Brain microvascular endothelial cell (primary cell): ENCODE measurements around the gene AGMAT.
"Not testable (repeated sequence)": the region's sequence is repeated elsewhere in the genome, so short reads cannot be mapped to it uniquely, and the experiment has no call there.

ENCODE experiments used
- DNase-seq: peaks from one replicate; pipeline ENCODE4 v3.0.0-alpha.2; 2020
- H3K27ac ChIP-seq: fragments of 250-450 bp; sonication (Bioruptor Pico); 2 replicates; pipeline ENCODE4 v1.5.1; 2020; ENCODE audit warnings: mild to moderate bottlenecking, moderate library complexity
- H3K27me3 ChIP-seq: fragments of 250-450 bp; sonication (Bioruptor Pico); replicated peaks from 2 replicates; pipeline ENCODE4 v1.5.1; 2020; ENCODE audit warnings: mild to moderate bottlenecking
- H3K36me3 ChIP-seq: fragments of 250-450 bp; sonication (Bioruptor Pico); replicated peaks from 2 replicates; pipeline ENCODE4 v1.5.1; 2020; ENCODE audit warnings: mild to moderate bottlenecking
- H3K4me3 ChIP-seq: 2 replicates; pipeline ENCODE4 v1.5.1; 2011; ENCODE audit warnings: low read depth, mild to moderate bottlenecking, control low read depth, low read length, moderate library complexity
- in situ Hi-C: cut with HindIII; loops from 2 replicates; pipeline ENCODE4 v1.10.0; 2017; ENCODE audit warnings: low sequenced_read_pairs, low pct_ligation_motif_present
- TF ChIP-seq, protein P1 (sequence below): IDR thresholded peaks from 2 replicates; pipeline ENCODE4 v1.5.1; 2011; ENCODE audit warnings: low read depth, mild to moderate bottlenecking, moderate library complexity, low read length, control low read depth, inconsistent platforms; ENCODE audit errors: missing control alignments

Gene AGMAT

DNA sequence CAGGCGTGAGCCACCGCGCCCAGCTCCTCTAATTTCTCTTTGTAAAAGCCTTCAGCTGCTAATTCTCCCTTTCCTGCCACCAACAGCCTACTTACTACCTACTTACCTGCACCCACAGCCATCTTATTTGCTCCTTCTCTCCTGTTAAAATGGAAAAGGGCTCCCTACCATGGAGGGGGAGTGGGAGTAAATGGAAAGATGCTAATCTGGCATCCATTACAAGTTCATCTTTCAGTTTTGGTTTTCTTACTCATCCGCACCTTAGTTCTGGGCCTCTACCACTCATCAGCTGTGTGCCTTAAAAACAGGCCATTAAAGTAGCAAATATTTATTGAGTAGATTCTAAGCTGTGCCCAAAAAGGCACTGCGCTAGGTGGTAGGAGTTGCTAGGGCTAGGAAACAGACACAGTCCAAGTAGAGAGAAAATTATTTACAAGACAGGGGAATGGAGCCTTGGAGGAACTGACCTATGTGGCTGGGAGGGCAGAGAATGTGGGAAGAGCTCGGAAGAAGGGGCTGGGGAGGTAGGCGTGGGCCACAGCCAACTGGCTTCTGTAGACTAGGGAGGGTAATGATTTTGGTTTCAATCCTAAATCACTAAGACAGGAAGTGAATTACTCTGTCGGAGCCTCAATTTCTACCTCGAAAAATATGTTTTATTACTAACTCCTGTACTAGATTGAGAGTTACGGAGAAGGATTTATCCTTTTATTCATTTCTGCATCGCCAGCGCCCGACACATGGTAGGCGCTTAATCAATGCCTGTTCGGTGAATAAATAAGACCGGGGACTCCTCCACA, 31.7 kb upstream of the AGMAT start:
- H3K4me3 ChIP-seq, result peak overlapping the region; percentile 58
- in situ Hi-C loops, result no loop called here
- H3K27me3 ChIP-seq, result no peaks in the 10 kb centered on the region
- no peak for DNase-seq
- TF ChIP-seq, protein P1, sequence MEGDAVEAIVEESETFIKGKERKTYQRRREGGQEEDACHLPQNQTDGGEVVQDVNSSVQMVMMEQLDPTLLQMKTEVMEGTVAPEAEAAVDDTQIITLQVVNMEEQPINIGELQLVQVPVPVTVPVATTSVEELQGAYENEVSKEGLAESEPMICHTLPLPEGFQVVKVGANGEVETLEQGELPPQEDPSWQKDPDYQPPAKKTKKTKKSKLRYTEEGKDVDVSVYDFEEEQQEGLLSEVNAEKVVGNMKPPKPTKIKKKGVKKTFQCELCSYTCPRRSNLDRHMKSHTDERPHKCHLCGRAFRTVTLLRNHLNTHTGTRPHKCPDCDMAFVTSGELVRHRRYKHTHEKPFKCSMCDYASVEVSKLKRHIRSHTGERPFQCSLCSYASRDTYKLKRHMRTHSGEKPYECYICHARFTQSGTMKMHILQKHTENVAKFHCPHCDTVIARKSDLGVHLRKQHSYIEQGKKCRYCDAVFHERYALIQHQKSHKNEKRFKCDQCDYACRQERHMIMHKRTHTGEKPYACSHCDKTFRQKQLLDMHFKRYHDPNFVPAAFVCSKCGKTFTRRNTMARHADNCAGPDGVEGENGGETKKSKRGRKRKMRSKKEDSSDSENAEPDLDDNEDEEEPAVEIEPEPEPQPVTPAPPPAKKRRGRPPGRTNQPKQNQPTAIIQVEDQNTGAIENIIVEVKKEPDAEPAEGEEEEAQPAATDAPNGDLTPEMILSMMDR, result no peak
- H3K36me3 ChIP-seq, result no peaks in the 10 kb centered on the region
- peak overlapping the region; percentile 45 for H3K27ac ChIP-seq

DNA sequence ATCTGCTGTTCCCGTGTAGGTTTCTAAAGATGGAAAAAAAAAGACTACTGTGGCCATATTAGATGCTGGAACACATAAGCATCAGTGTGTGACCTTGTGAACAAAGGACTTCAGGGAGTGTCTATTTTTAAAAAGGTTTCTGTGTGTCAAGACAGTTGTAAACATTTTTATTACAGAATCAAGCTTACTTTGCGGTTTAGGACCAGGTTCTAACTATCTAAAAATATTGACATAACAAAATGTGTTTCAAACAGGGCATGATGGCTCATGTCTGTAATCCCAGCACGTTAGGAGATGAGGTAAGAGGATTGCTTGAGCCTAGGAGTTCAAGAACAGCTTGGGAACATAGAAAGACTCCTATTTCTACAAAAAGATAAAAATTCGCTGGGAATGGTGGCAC, 25.3 kb upstream of the AGMAT start:
- Histone ChIP-seq H3K27me3 (no peaks in the 10 kb centered on the region), H3K36me3 (no peaks in the 10 kb centered on the region), H3K27ac (no peak overlapping the region), H3K4me3 (no peak overlapping the region)
- TF ChIP-seq, protein P1, result no peak
- in situ Hi-C loops, result no loop called here
- DNase-seq, result no peak

DNA sequence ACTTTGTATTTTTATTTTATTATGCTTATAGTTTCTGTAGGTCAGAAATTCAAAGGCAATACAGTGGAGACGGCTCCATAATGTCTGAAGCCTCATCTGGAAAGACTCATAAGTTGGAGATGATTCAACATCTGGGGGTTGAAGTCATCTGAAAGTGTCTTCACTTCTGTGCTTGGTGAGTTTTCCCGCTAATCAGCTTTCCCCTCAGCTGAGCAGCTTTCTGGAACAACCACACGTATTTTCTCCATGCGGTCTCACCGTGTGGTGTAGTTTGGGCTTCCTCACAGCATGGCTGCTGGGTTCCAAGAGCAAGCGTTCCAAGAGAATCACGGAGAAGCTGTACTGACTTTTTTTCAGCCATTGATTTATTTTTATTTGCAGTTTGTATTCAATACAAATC, 24.8 kb upstream of the AGMAT start:
- TF ChIP-seq, protein P1, result no peak
- Histone ChIP-seq H3K27ac (no peak overlapping the region), H3K4me3 (no peak overlapping the region), H3K27me3 (no peaks in the 10 kb centered on the region), H3K36me3 (no peaks in the 10 kb centered on the region)
- in situ Hi-C loops, result no loop called here
- no peak for DNase-seq

DNA sequence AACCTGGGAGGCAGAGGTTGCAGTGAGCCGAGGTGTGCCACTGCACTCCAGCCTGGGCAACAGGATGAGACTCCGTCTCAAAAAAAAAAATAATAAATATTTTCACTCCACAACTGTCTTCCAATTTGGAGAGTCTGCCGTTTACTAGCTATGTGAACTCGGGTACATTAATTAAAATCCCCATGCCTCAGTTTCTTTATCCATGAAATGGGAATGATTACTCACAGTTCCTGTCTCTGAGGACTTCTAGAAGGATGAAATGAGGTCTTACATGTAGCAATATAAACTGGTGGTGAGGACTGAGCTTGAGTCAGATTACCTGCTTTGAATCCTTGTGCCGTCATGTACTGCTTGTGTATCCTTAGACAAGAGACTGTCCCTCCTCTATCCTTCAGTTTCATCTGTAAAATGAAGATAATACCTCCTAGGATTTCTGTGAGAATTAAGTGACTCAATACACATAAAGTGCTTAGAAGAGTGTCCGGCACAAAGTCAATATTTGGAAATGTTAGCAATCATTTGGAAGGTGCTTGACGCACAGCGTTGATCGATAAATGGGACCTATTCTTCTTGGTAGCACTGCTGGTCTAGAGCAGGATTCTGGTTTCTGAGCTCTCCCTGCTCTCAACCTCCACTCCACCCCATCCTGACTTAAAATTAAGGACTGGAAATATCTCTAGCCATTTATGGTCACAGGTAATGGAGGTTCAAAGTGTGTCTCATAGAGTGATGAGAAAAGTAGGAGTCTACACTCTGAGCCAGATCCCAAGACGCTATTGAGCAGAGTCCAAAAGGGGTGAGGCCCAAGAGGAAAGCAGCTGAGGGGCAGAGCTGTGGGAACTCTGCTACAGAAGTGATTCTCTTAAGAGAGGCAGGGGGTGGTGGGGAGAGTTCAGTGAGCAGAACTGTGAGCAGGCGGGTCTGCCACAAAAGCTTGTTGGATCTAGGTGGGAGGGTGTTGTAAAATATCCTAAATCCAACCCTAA, 20.8 kb upstream of the AGMAT start:
- Histone ChIP-seq H3K36me3 (no peaks in the 10 kb centered on the region), H3K27me3 (no peaks in the 10 kb centered on the region), H3K27ac (no peak overlapping the region), H3K4me3 (no peak overlapping the region)
- in situ Hi-C loops, result no loop called here
- DNase-seq, result no peak
- TF ChIP-seq, protein P1, result no peak

DNA sequence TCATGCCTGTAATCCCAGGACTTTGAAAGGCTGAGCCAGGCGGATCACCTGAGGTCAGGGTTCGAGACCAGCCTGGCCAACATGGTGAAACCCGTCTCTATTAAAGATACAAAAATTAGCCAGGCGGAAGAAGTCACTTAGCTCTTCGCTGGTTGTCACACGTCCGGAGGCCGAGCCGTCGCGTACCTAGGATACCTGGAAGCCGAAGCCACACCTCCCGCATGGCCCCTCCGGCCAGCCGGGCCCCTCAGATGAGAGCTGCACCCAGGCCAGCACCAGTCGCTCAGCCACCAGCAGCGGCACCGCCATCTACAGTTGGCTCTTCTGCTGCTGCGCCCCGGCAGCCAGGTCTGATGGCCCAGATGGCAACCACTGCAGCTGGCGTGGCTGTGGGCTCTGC, 19.5 kb upstream of the AGMAT start:
- H3K36me3 ChIP-seq, H3K27me3 ChIP-seq, H3K27ac ChIP-seq, in situ Hi-C loops, H3K4me3 ChIP-seq, DNase-seq: not testable (repeated sequence)

DNA sequence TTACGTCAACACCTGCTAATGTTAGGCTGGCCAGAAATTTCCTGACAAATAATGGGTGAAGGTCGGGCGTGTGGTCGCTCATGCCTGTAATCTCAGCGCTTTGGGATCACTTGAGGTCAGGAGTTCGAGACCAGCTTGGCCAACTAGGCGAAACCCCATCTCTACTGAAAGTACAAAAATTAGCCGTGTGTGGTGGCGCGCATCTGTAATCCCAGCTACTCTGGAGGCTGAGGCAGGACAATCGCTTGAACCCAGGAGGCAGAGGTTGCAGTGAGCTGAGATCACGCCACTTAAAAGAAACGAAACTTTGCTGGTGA, 19.1 kb upstream of the AGMAT start:
- in situ Hi-C loops, H3K36me3 ChIP-seq, H3K27me3 ChIP-seq, H3K27ac ChIP-seq, DNase-seq: not testable (repeated sequence)
- peak overlapping the region; percentile 89 for H3K4me3 ChIP-seq
